Tibial nerve (tissue), 4 donors: Measurements from ENCODE around the gene SPTBN5. TPM values are rescaled to one million over a fixed set of nuclear protein-coding genes. Genes with fewer than 3 reads are reported as not detected.

ENCODE experiments used
- DNase-seq, 2 donors: peaks; one replicate each; pipeline ENCODE4 v3.0.0-alpha.2; 2019; ENCODE audit warnings: low spot score in 2 of 2
- H3K27ac ChIP-seq, 4 donors: fragments of 200-600 bp; sonication (generic) in 3 of 4; one replicate each; pipeline ENCODE4 v1.5.1; 2017 to 2019; ENCODE audit warnings: mild to moderate bottlenecking in 1 of 4
- H3K27me3 ChIP-seq, 2 donors: fragments of 200-600 bp; sonication (generic) in 1 of 2; one replicate each; pipeline versions ENCODE4 v1.5.1 to v1.6.0; 2017 to 2019
- H3K36me3 ChIP-seq, 3 donors: fragments of 200-600 bp; sonication (generic); one replicate each; pipeline ENCODE4 v1.5.1; 2018 to 2019
- H3K4me1 ChIP-seq, 4 donors: fragments of 200-600 bp; sonication (generic) in 3 of 4; one replicate each; pipeline ENCODE4 v1.5.1; 2017 to 2019
- H3K4me3 ChIP-seq, 4 donors: fragments of 200-600 bp; sonication (generic) in 3 of 4; one replicate each; pipeline ENCODE4 v1.5.1; 2017 to 2019; ENCODE audit warnings: mild to moderate bottlenecking in 1 of 4, moderate library complexity in 1 of 4
- H3K9me3 ChIP-seq, 4 donors: fragments of 200-600 bp; sonication (generic) in 3 of 4; one replicate each; pipeline ENCODE4 v1.5.1; 2017 to 2019
- EP300 ChIP-seq, 2 donors: sonication (generic); formaldehyde crosslinking; IDR thresholded peaks; one replicate each; pipeline ENCODE4 v1.6.1; 2017; ENCODE audit warnings: antibody characterized with exemption in 2 of 2, mild to moderate bottlenecking in 1 of 2
- POLR2A ChIP-seq, 2 donors: fragments of 450-650 bp; IDR thresholded peaks; one replicate each; pipeline ENCODE4 v1.6.1; 2017; ENCODE audit warnings: antibody characterized with exemption in 2 of 2, mild to moderate bottlenecking in 2 of 2, moderate library complexity in 2 of 2
- WGBS, 2 donors: methylation state at CpG; one replicate each; pipeline ENCODE4 v1.1.5; 2018; 5-methylcytosine and 5-hydroxymethylcytosine counted together
- total RNA-seq, 4 donors: library from RNA; depleted of rRNA; stranded (reverse); fragments of >200 nt; gene quantifications; one replicate each; pipeline ENCODE4 v1.1.0, GENCODE V29; 2016
- TF ChIP-seq, protein P1 (sequence below), 5 experiments: fragments of 200-600 bp in 3 of 5; fragments of 450-650 bp in 2 of 5; sonication (generic) in 3 of 5; IDR thresholded peaks; one replicate each; pipeline ENCODE4 v1.5.1; 2016 to 2019; ENCODE audit warnings: antibody characterized with exemption in 5 of 5, mild to moderate bottlenecking in 3 of 5, moderate library complexity in 2 of 5

SPTBN5 gene
- total RNA-seq, 4 donors from 2014 or later, result 16.5 to 34.5 (median 19.9) TPM

DNA sequence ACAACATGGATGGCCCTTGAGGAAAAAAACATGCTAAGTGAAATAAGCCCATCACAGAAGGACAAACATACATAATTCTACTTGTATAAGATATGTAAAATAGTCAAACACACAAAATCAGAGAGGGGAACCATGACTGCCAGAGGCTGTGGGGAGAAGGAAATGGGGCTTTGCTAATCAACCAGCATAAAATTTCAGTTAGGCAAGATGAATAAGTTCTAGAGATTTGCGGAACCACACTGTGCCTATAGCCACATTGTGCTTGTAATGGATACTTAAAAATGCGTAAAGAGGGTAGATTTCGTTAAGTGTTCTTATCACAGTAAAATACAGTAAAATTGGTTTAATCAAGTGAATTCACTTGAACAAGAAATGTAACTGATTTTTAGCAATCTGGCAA lies 33.7 kb upstream of the SPTBN5 start:
- Histone ChIP-seq H3K4me1 (peaks cover 0 to 67% (median 30%) of the 10 kb centered on the region in 4 donors), H3K4me3 (no peak overlapping the region), H3K27ac (no peak overlapping the region), H3K9me3 (no peaks in the 10 kb centered on the region), H3K27me3 (no peaks in the 10 kb centered on the region), H3K36me3 (peaks cover 0 to 8% (median 0%) of the 10 kb centered on the region in 3 donors)
- no peak for DNase-seq
- no peak for TF ChIP-seq EP300 (IDR thresholded peaks at IDR 0.05)
- TF ChIP-seq, protein P1, sequence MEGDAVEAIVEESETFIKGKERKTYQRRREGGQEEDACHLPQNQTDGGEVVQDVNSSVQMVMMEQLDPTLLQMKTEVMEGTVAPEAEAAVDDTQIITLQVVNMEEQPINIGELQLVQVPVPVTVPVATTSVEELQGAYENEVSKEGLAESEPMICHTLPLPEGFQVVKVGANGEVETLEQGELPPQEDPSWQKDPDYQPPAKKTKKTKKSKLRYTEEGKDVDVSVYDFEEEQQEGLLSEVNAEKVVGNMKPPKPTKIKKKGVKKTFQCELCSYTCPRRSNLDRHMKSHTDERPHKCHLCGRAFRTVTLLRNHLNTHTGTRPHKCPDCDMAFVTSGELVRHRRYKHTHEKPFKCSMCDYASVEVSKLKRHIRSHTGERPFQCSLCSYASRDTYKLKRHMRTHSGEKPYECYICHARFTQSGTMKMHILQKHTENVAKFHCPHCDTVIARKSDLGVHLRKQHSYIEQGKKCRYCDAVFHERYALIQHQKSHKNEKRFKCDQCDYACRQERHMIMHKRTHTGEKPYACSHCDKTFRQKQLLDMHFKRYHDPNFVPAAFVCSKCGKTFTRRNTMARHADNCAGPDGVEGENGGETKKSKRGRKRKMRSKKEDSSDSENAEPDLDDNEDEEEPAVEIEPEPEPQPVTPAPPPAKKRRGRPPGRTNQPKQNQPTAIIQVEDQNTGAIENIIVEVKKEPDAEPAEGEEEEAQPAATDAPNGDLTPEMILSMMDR (IDR thresholded peaks at IDR 0.05), result no peak
- no peak for TF ChIP-seq POLR2A (IDR thresholded peaks at IDR 0.05)
- 92 to 96% methylated on average over 3 of the region's 3 CpGs for whole genome bisulfite sequencing, 2 donors

- no peaks in the 10 kb centered on the region for H3K9me3 ChIP-seq
- WGBS, 2 donors, result 67 to 68% methylated on average over 10 of the region's 10 CpGs
- no peak for DNase-seq
- H3K27ac ChIP-seq, result peak overlapping the region; percentile 18 to 58 (median 44)
- H3K27me3 ChIP-seq, result no peaks in the 10 kb centered on the region
- peaks cover 0 to 67% (median 31%) of the 10 kb centered on the region in 4 donors for H3K4me1 ChIP-seq
- TF ChIP-seq, protein P1 (IDR thresholded peaks at IDR 0.05), result no peak
- TF ChIP-seq EP300 (IDR thresholded peaks at IDR 0.05) (no peak), POLR2A (IDR thresholded peaks at IDR 0.05) (no peak)
- peaks cover 0 to 8% (median 0%) of the 10 kb centered on the region in 3 donors for H3K36me3 ChIP-seq
- H3K4me3 ChIP-seq, result no peak overlapping the region
Observed at GRCh38 chr15:41926185-41927056, 32.6 kb upstream of the SPTBN5 start.

- H3K36me3 ChIP-seq, result peaks cover 0 to 8% (median 0%) of the 10 kb centered on the region in 3 donors
- no peak for DNase-seq
- no peak overlapping the region for H3K4me3 ChIP-seq
- H3K4me1 ChIP-seq, result peaks cover 0 to 67% (median 31%) of the 10 kb centered on the region in 4 donors
- WGBS, 2 donors, result 79 to 82% methylated on average over 7 of the region's 7 CpGs
- TF ChIP-seq POLR2A (IDR thresholded peaks at IDR 0.05), result no peak
- TF ChIP-seq, protein P1 (IDR thresholded peaks at IDR 0.05), result no peak
- no peaks in the 10 kb centered on the region for H3K27me3 ChIP-seq
- H3K27ac ChIP-seq, result peak overlapping the region in 1 of 4 donors; percentile 58
- no peaks in the 10 kb centered on the region for H3K9me3 ChIP-seq
Observed at GRCh38 chr15:41925086-41925608, 31.3 kb upstream of the SPTBN5 start.

DNA sequence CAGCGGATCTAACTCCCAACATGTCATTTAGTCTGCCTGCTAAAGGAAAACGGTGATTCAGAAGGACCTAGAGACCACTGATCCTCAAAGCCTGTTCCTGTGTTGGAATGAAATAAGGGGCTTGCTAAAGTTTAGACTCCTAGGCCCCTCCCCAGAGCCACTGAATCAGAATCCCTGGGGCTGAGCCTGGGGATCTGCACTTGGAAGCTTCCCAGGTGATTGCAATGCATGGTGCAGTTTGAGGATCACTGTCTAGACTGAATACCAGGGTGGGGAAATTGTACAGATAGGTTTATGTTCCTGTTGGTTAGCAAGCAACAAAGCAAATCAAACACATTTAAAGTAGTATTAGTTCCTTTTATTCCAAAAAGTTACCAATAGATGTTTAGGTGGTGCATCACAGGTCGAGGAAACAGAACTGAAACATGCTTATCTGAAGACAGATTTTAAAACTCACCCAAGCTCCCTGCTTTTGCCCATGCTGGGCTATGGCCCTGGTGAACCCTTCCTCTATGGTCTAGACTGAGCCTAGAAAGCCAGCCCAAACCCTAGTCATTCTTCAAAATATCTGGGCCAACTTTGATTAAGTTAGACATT lies 29.6 kb upstream of the SPTBN5 start:
- TF ChIP-seq, protein P1 (IDR thresholded peaks at IDR 0.05), result no peak
- TF ChIP-seq EP300 (IDR thresholded peaks at IDR 0.05), result no peak
- TF ChIP-seq POLR2A (IDR thresholded peaks at IDR 0.05), result no peak
- no peak for DNase-seq
- Histone ChIP-seq H3K36me3 (peaks cover 0 to 17% (median 0%) of the 10 kb centered on the region in 3 donors), H3K27ac (no peak overlapping the region), H3K4me1 (peaks cover 0 to 67% (median 33%) of the 10 kb centered on the region in 4 donors), H3K4me3 (no peak overlapping the region), H3K27me3 (no peaks in the 10 kb centered on the region), H3K9me3 (no peaks in the 10 kb centered on the region)
- 93% methylated on average over 3 of the region's 3 CpGs for whole genome bisulfite sequencing, 2 donors
